Measurements from ENCODE around the gene GUCA2A.

DNA sequence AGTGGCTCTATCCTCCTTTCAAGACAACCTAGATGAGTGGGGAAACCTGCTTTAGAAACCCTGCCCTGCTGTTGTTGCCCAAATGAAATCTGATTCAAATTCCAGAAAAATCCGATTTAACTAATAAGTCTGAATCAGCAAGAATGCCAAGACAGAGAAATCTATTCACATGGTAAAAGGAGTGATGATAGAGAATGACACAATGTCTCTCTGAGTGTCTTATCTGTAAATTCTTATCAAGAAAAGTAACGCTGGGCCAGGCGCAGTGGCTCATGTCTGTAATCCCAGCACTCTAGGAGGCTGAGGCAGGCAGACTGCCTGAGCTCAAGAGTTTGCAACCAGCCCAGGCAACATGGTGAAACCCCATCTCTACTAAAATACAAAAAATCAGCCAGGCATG lies 13.7 kb upstream of the GUCA2A start:
- TF ChIP-seq, protein P1, sequence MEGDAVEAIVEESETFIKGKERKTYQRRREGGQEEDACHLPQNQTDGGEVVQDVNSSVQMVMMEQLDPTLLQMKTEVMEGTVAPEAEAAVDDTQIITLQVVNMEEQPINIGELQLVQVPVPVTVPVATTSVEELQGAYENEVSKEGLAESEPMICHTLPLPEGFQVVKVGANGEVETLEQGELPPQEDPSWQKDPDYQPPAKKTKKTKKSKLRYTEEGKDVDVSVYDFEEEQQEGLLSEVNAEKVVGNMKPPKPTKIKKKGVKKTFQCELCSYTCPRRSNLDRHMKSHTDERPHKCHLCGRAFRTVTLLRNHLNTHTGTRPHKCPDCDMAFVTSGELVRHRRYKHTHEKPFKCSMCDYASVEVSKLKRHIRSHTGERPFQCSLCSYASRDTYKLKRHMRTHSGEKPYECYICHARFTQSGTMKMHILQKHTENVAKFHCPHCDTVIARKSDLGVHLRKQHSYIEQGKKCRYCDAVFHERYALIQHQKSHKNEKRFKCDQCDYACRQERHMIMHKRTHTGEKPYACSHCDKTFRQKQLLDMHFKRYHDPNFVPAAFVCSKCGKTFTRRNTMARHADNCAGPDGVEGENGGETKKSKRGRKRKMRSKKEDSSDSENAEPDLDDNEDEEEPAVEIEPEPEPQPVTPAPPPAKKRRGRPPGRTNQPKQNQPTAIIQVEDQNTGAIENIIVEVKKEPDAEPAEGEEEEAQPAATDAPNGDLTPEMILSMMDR (conservative IDR thresholded peaks at IDR 0.05 in 1 of 2, IDR thresholded peaks at IDR 0.05 in 1 of 2; ENCODE audit: low read depth in 1 of 2, low read length in 2 of 2), result no peak
- TF ChIP-seq EZH2 (IDR thresholded peaks at IDR 0.05; ENCODE audit: low read length, missing control alignments), result no peak

Data from fibroblast of lung (primary cell).